H1 (cell line): Measurements from ENCODE around the gene LBH. TPM values are rescaled to one million over a fixed set of nuclear protein-coding genes. Genes with fewer than 3 reads are reported as not detected.

Experiments
- CTCF ChIA-PET: fragments of 300-600 bp; sonication (Branson Sonifier 250); formaldehyde crosslinking; loops from one replicate; lab custom pipeline; 2021; ENCODE audit not compliant: partially characterized antibody; lab: Charles Lee
- POLR2A ChIA-PET: fragments of 300-600 bp; sonication (Branson Sonifier 250); formaldehyde crosslinking; loops from one replicate; lab custom pipeline; 2021; ENCODE audit warnings: inconsistent platforms; ENCODE audit not compliant: partially characterized antibody; lab: Charles Lee
- DNase-seq, 2 experiments: peaks; one replicate each; pipeline versions ENCODE4 v3.0.0 to v3.0.0-alpha.2; 2010 to 2022; ENCODE audit warnings: low spot score in 2 of 2, low read depth in 1 of 2, mixed read lengths in 1 of 2
- FAIRE-seq: peaks from 2 replicates; lab custom pipeline; 2011; peaks lifted over from hg19 to GRCh38; lab: Jason Lieb, UNC
- H2AFZ ChIP-seq: 2 replicates; pipeline ENCODE4 v1.8.1; 2012; ENCODE audit warnings: low read length, inconsistent platforms
- H2AK5ac ChIP-seq: 2 replicates; pipeline ENCODE4 v1.6.1; 2013; ENCODE audit warnings: low read depth, low read length
- H2BK120ac ChIP-seq: replicated peaks from 2 replicates; pipeline ENCODE3; 2013; ENCODE audit warnings: low read depth, low read length, inconsistent platforms
- H2BK12ac ChIP-seq: 2 replicates; pipeline ENCODE4 v1.6.1; 2013; ENCODE audit warnings: low read depth, low read length
- H2BK15ac ChIP-seq: 2 replicates; pipeline ENCODE4 v1.6.1; 2013; ENCODE audit warnings: low read length
- H2BK20ac ChIP-seq: 2 replicates; pipeline ENCODE4 v1.6.1; 2013; ENCODE audit warnings: low read length
- H2BK5ac ChIP-seq: 2 replicates; pipeline ENCODE4 v1.6.1; 2013; ENCODE audit warnings: low read depth, low read length
- H3K14ac ChIP-seq: 2 replicates; pipeline ENCODE4 v1.6.1; 2013; ENCODE audit warnings: inconsistent platforms; ENCODE audit not compliant: insufficient read length
- H3K18ac ChIP-seq: 2 replicates; pipeline ENCODE4 v1.6.1; 2013; ENCODE audit warnings: low read length; ENCODE audit errors: extremely low read depth
- H3K23ac ChIP-seq: 2 replicates; pipeline ENCODE4 v1.6.1; 2013; ENCODE audit warnings: inconsistent platforms; ENCODE audit not compliant: insufficient read length
- H3K23me2 ChIP-seq: 2 replicates; pipeline ENCODE4 v1.6.1; 2013; ENCODE audit warnings: low read depth, low read length
- H3K27ac ChIP-seq: 2 replicates; pipeline ENCODE4 v1.6.1; 2011; ENCODE audit warnings: low read depth, low read length, inconsistent platforms
- H3K27me3 ChIP-seq, 4 experiments: replicated peaks in 1 of 4; 1 replicate in 1 of 4; 2 replicates in 3 of 4; pipeline versions ENCODE4 v1.6.1 to v1.8.1; 2011 to 2013; ENCODE audit warnings: low read length in 3 of 4, mild to moderate bottlenecking in 3 of 4, inconsistent platforms in 2 of 4, mixed read lengths in 2 of 4, moderate library complexity in 1 of 4; ENCODE audit not compliant: control insufficient read depth in 3 of 4, insufficient read depth in 3 of 4; ENCODE audit errors: extremely low read depth in 1 of 4
- H3K36me3 ChIP-seq, 4 experiments: 2 replicates each; pipeline versions ENCODE4 v1.6.1 to v1.8.1; 2011 to 2013; ENCODE audit warnings: mild to moderate bottlenecking in 4 of 4, low read length in 3 of 4, moderate library complexity in 2 of 4, control low read depth in 1 of 4, inconsistent platforms in 1 of 4; ENCODE audit not compliant: insufficient read depth in 4 of 4, control insufficient read depth in 2 of 4
- H3K4ac ChIP-seq: replicated peaks from 2 replicates; pipeline ENCODE3; 2013; ENCODE audit warnings: low read length, low read depth, mixed read lengths, inconsistent platforms; ENCODE audit not compliant: insufficient read length
- H3K4me1 ChIP-seq, 4 experiments: replicated peaks in 1 of 4; 1 replicate in 1 of 4; 2 replicates in 3 of 4; pipeline versions ENCODE4 v1.6.1 to v1.8.1; 2011 to 2013; ENCODE audit warnings: low read length in 3 of 4, inconsistent platforms in 2 of 4, mixed read lengths in 1 of 4; ENCODE audit not compliant: insufficient read depth in 4 of 4, control insufficient read depth in 3 of 4
- H3K4me2 ChIP-seq, 2 experiments: 2 replicates each; pipeline versions ENCODE4 v1.6.1 to v1.8.1; 2011 to 2013; ENCODE audit warnings: low read depth in 2 of 2, low read length in 2 of 2, control low read depth in 1 of 2, inconsistent platforms in 1 of 2, mild to moderate bottlenecking in 1 of 2; ENCODE audit not compliant: insufficient read depth in 1 of 2
- H3K4me3 ChIP-seq, 4 experiments: fragments of 200-600, 300-600 bp in 1 of 4; sonication (generic), shearing (Covaris generic), sonication (Bioruptor Twin) in 1 of 4; 2 replicates each; pipeline versions ENCODE4 v1.5.1 to v1.8.1; 2011 to 2016; ENCODE audit warnings: low read length in 4 of 4, low read depth in 3 of 4, control low read depth in 2 of 4, inconsistent platforms in 2 of 4, mild to moderate bottlenecking in 2 of 4, mixed read lengths in 1 of 4, moderate library complexity in 1 of 4; ENCODE audit not compliant: insufficient read depth in 2 of 4; ENCODE audit errors: extremely low read depth in 1 of 4
- H3K56ac ChIP-seq: replicated peaks from 2 replicates; pipeline ENCODE3; 2013; ENCODE audit warnings: low read depth, mild to moderate bottlenecking, mixed read lengths, low read length, inconsistent platforms; ENCODE audit not compliant: insufficient read length
- H3K79me1 ChIP-seq: 2 replicates; pipeline ENCODE4 v1.6.1; 2013; ENCODE audit warnings: low read depth, low read length, control low read depth
- H3K79me2 ChIP-seq, 2 experiments: 2 replicates each; pipeline versions ENCODE4 v1.6.1 to v1.8.1; 2012 to 2013; ENCODE audit warnings: low read length in 2 of 2, mild to moderate bottlenecking in 2 of 2, inconsistent platforms in 1 of 2; ENCODE audit not compliant: insufficient read depth in 2 of 2, control insufficient read depth in 1 of 2
- H3K9ac ChIP-seq, 4 experiments: replicated peaks in 1 of 4; 1 replicate in 1 of 4; 2 replicates in 3 of 4; pipeline versions ENCODE4 v1.6.1 to v1.8.1; 2011 to 2013; ENCODE audit warnings: low read depth in 3 of 4, low read length in 3 of 4, control low read depth in 2 of 4, mild to moderate bottlenecking in 2 of 4, moderate library complexity in 2 of 4, inconsistent platforms in 1 of 4; ENCODE audit errors: extremely low read depth in 1 of 4
- H3K9me3 ChIP-seq, 2 experiments: 2 replicates each; pipeline versions ENCODE4 v1.6.1 to v1.8.1; 2012 to 2013; ENCODE audit warnings: mild to moderate bottlenecking in 2 of 2, moderate library complexity in 2 of 2, control low read depth in 1 of 2, inconsistent platforms in 1 of 2, low read depth in 1 of 2, low read length in 1 of 2, mixed read lengths in 1 of 2; ENCODE audit not compliant: insufficient read depth in 2 of 2
- H4K20me1 ChIP-seq, 2 experiments: replicated peaks in 1 of 2; 2 replicates each; pipeline versions ENCODE3 to v1.8.1; 2011 to 2013; ENCODE audit warnings: inconsistent platforms in 2 of 2, low read length in 2 of 2, mild to moderate bottlenecking in 1 of 2; ENCODE audit not compliant: insufficient read depth in 2 of 2, control insufficient read depth in 1 of 2
- H4K5ac ChIP-seq: 2 replicates; pipeline ENCODE4 v1.6.1; 2013; ENCODE audit warnings: low read length, low read depth, mixed read lengths, inconsistent platforms; ENCODE audit not compliant: insufficient read length
- H4K8ac ChIP-seq: 2 replicates; pipeline ENCODE4 v1.8.0; 2013; ENCODE audit warnings: mild to moderate bottlenecking, moderate library complexity, low read length, inconsistent platforms; ENCODE audit not compliant: insufficient read depth; ENCODE audit errors: extremely low read depth
- H4K91ac ChIP-seq: replicated peaks from 2 replicates; pipeline ENCODE3; 2013; ENCODE audit warnings: low read length, mixed read lengths, inconsistent platforms; ENCODE audit not compliant: insufficient read length
- POLR2A ChIP-seq, 2 experiments: IDR thresholded peaks; 1 replicate in 1 of 2; 2 replicates in 1 of 2; pipeline ENCODE4 v1.6.1; 2011; ENCODE audit warnings: low read depth in 2 of 2, low read length in 2 of 2, mild to moderate bottlenecking in 2 of 2; ENCODE audit errors: control extremely low read depth in 1 of 2
- WGBS, 2 experiments: shearing (Covaris generic) in 1 of 2; methylation state at CpG; one replicate each; pipeline versions ENCODE4 v1.1.6 to v1.1.7; 2013 to 2015; ENCODE audit warnings: low lambda C conversion rate in 2 of 2, mixed read lengths in 2 of 2, inconsistent platforms in 1 of 2, low coverage in 1 of 2, missing lambda C conversion rate in 1 of 2; ENCODE audit not compliant: insufficient replicate concordance in 2 of 2, insufficient coverage in 1 of 2, insufficient read length in 1 of 2; ENCODE audit errors: extremely low coverage in 1 of 2, missing lambda C conversion rate in 1 of 2; 5-methylcytosine and 5-hydroxymethylcytosine counted together
- polyA plus RNA-seq, 7 experiments: library from polyadenylated mRNA; depleted of rRNA in 3 of 7; stranded (reverse) in 5 of 7; unstranded in 2 of 7; fragments of >200 nt in 5 of 7; fragments of 200-250 nt in 2 of 7; gene quantifications; 1 replicate in 5 of 7; 2 replicates in 1 of 7; 4 replicates in 1 of 7; pipeline versions ENCODE4 v1.2.1 to v1.2.3, GENCODE V29; 2011 to 2013; ENCODE audit warnings: missing spikeins in 2 of 7, mixed read lengths in 2 of 7
- total RNA-seq: library from RNA; stranded (reverse); fragmentation: NEBNext Ultra II Directional; extraction: Animal tissue kit (Norgen Biotek cat#: 25700); gene quantifications from 2 replicates; pipeline ENCODE4 v1.2.1, GENCODE V29; 2021

LBH gene
- total and polyA plus RNA-seq, 2 of the 8 experiments (the other 6 are each of a cell fraction or from before 2014, with no cell fraction given): 25.7 to 34.5 TPM

GRCh38 chr2:30249354-30249753, 18.0 kb downstream of the LBH start:
- H3K9me3 ChIP-seq: no peaks in the 10 kb centered on the region
- H4K5ac ChIP-seq: no peak overlapping the region
- no peak overlapping the region for H4K8ac ChIP-seq
- no peak overlapping the region for H3K4ac ChIP-seq
- H3K4me1 ChIP-seq: peaks cover 0 to 4% (median 1%) of the 10 kb centered on the region in 4 experiments; a peak in 1 of 7 replicates
- H2BK12ac ChIP-seq: no peak overlapping the region
- H2AFZ ChIP-seq: no peak overlapping the region
- TF ChIP-seq POLR2A (IDR thresholded peaks at IDR 0.05; ENCODE audit: control extremely low read depth in 1 of 2, low read depth in 2 of 2, low read length in 2 of 2): no peak
- no peak overlapping the region for H3K27ac ChIP-seq
- H3K79me2 ChIP-seq: no peaks in the 10 kb centered on the region
- POLR2A ChIA-PET: no interaction called here
- no peak overlapping the region for H3K23ac ChIP-seq
- no peak overlapping the region for H3K4me2 ChIP-seq
- WGBS, 2 experiments: 84% methylated on average over 5 of the region's 7 CpGs; no CpG with 5 or more reads in 1 of the 2 experiments
- H2BK5ac ChIP-seq: no peak overlapping the region
- no peak overlapping the region for H4K91ac ChIP-seq
- no peaks in the 10 kb centered on the region for H3K36me3 ChIP-seq
- H2BK20ac ChIP-seq: no peak overlapping the region
- no peaks in the 10 kb centered on the region for H4K20me1 ChIP-seq
- no peak overlapping the region for H2AK5ac ChIP-seq
- H3K23me2 ChIP-seq: no peaks in the 10 kb centered on the region
- no peak overlapping the region for H2BK15ac ChIP-seq
- H3K9ac ChIP-seq: no peak overlapping the region
- no peak for FAIRE-seq
- H3K14ac ChIP-seq: no peak overlapping the region
- no peak for DNase-seq
- no peak overlapping the region for H3K4me3 ChIP-seq
- no peaks in the 10 kb centered on the region for H3K27me3 ChIP-seq
- H3K56ac ChIP-seq: no peak overlapping the region
- no peak overlapping the region for H2BK120ac ChIP-seq
- 0 out of 2 replicates have a peak, but pooled peaks cover 2% of the 10 kb centered on the region for H3K79me1 ChIP-seq
- H3K18ac ChIP-seq: no peak overlapping the region
- CTCF ChIA-PET: interaction anchor here (11.4 kb wide), 1 partner anchor 11 kb away, joined by 74 read pairs; no protein-coding TSS in a partner anchor
